ENCODE data around the gene SH2D3A. TPM values are rescaled to one million over a fixed set of nuclear protein-coding genes. Genes with fewer than 3 reads are reported as not detected.

SH2D3A gene
- total RNA-seq, 1 experiment from 2014 or later = 2.2 TPM

GRCh38 chr19:6718741-6719539 lies 48.3 kb downstream of the SH2D3A start:
- Histone ChIP-seq H3K4me1 (ENCODE audit: control insufficient read depth, insufficient read depth, low read length) (no peaks in the 10 kb centered on the region), H3K4me3 (ENCODE audit: low read depth in 2 of 2, low read length in 2 of 2) (no peak overlapping the region), H3K27me3 (ENCODE audit: control insufficient read depth, insufficient read depth, low read length) (no peaks in the 10 kb centered on the region), H3K27ac (ENCODE audit: low read length) (no peak overlapping the region), H3K36me3 (ENCODE audit: control insufficient read depth, insufficient read depth, low read length) (no peaks in the 10 kb centered on the region), H3K9me3 (ENCODE audit: control insufficient read depth, insufficient read depth, low read depth, low read length) (no peaks in the 10 kb centered on the region)
- TF ChIP-seq REST (IDR thresholded peaks at IDR 0.05; ENCODE audit: insufficient read depth in 1 of 2, low read depth in 2 of 2, low read length in 1 of 2) = no peak
- no peak for TF ChIP-seq TCF7L2 (IDR thresholded peaks at IDR 0.05; ENCODE audit: low read depth, low read length)
- no peak for TF ChIP-seq POLR2AphosphoS5 (IDR thresholded peaks at IDR 0.05; ENCODE audit: low read depth, low read length)
- no peak for TF ChIP-seq SIN3A (IDR thresholded peaks at IDR 0.05; ENCODE audit: borderline replicate concordance, insufficient read depth, low read depth, low read length)
- TF ChIP-seq CTCF (IDR thresholded peaks at IDR 0.05) = no peak
- POLR2A ChIA-PET = no interaction called here
- DNase-seq (ENCODE audit: low read depth, low spot score) (no peak), ATAC-seq (peak; percentile 40)
- intact Hi-C loops (cut with micrococcal nuclease; ENCODE audit: unreplicated experiment) = no loop called here
- BruUV-seq (replicated peaks) = no TSS peak
- in situ Hi-C loops (cut with HindIII; ENCODE audit: low pct_unique_long_range_greater_than_20kb, low sequenced_read_pairs) = no loop called here
- CTCF ChIA-PET = interaction anchor here (0.7 kb wide), 1 partner anchor 78 kb away, joined by 17 read pairs; no protein-coding TSS in a partner anchor

- in situ Hi-C loops (cut with HindIII; ENCODE audit: low pct_unique_long_range_greater_than_20kb, low sequenced_read_pairs) = no loop called here
- Histone ChIP-seq H3K4me3 (ENCODE audit: low read depth in 2 of 2, low read length in 2 of 2) (no peak overlapping the region), H3K27ac (ENCODE audit: low read length) (no peak overlapping the region), H3K36me3 (ENCODE audit: control insufficient read depth, insufficient read depth, low read length) (no peaks in the 10 kb centered on the region), H3K4me1 (ENCODE audit: control insufficient read depth, insufficient read depth, low read length) (no peaks in the 10 kb centered on the region), H3K9me3 (ENCODE audit: control insufficient read depth, insufficient read depth, low read depth, low read length) (no peaks in the 10 kb centered on the region), H3K27me3 (ENCODE audit: control insufficient read depth, insufficient read depth, low read length) (no peaks in the 10 kb centered on the region)
- BruUV-seq (replicated peaks) = no TSS peak
- intact Hi-C loops (cut with micrococcal nuclease; ENCODE audit: unreplicated experiment) = no loop called here
- ChIA-PET POLR2A (no interaction called here), CTCF (interaction anchor here (0.7 kb wide), 1 partner anchor 77 kb away, joined by 17 read pairs; no protein-coding TSS in a partner anchor)
- DNase-seq (ENCODE audit: low read depth, low spot score) (no peak), ATAC-seq (no peak)
- TF ChIP-seq REST (IDR thresholded peaks at IDR 0.05; ENCODE audit: insufficient read depth in 1 of 2, low read depth in 2 of 2, low read length in 1 of 2) (no peak), POLR2AphosphoS5 (IDR thresholded peaks at IDR 0.05; ENCODE audit: low read depth, low read length) (no peak), SIN3A (IDR thresholded peaks at IDR 0.05; ENCODE audit: borderline replicate concordance, insufficient read depth, low read depth, low read length) (no peak)
Observed at GRCh38 chr19:6718111-6718740, 49.0 kb downstream of the SH2D3A start.
